OCI-LY3 (cell line): ENCODE results near the gene PBX4.

Source experiments
- H2AFZ ChIP-seq: fragments of 200-600, 300-600 bp; shearing (Covaris generic); 2 replicates; pipeline ENCODE4 v1.6.0; 2014; ENCODE audit warnings: antibody characterized with exemption, low read depth, low read length
- H3K27ac ChIP-seq: fragments of 200-600, 300-600 bp; sonication (generic); 2 replicates; pipeline ENCODE4 v1.5.1; 2014; ENCODE audit warnings: mild to moderate bottlenecking, low read length, moderate library complexity, mixed read lengths
- H3K27me3 ChIP-seq: fragments of 200-600, 300-600 bp; sonication (generic); 2 replicates; pipeline ENCODE4 v1.6.1; 2014; ENCODE audit warnings: low read depth, low read length, mixed read lengths
- H3K36me3 ChIP-seq: fragments of 200-600, 300-600 bp; sonication (generic); replicated peaks from 2 replicates; pipeline ENCODE3; 2014; ENCODE audit warnings: low read depth, low read length, mixed read lengths
- H3K4me1 ChIP-seq: fragments of 300-600, 200-600 bp; sonication (generic); 2 replicates; pipeline ENCODE4 v1.6.1; 2014; ENCODE audit warnings: low read length, mixed read lengths
- H3K4me2 ChIP-seq: fragments of 200-600, 300-600 bp; sonication (generic); 2 replicates; pipeline ENCODE4 v1.6.1; 2014; ENCODE audit warnings: low read length, mixed read lengths
- H3K4me3 ChIP-seq: fragments of 300-600, 200-600 bp; sonication (generic); 2 replicates; pipeline ENCODE4 v1.5.1; 2014; ENCODE audit warnings: antibody characterized with exemption, mild to moderate bottlenecking, low read length, moderate library complexity
- H3K79me2 ChIP-seq: fragments of 300-600, 200-600 bp; shearing (Covaris generic); 2 replicates; pipeline ENCODE4 v1.6.1; 2014; ENCODE audit warnings: mild to moderate bottlenecking, low read length, mixed read lengths
- H3K9ac ChIP-seq: fragments of 300-600, 200-600 bp; shearing (Covaris generic); 2 replicates; pipeline ENCODE4 v1.6.0; 2014; ENCODE audit warnings: mild to moderate bottlenecking, low read length, moderate library complexity
- H3K9me3 ChIP-seq: fragments of 200-600, 300-600 bp; shearing (Covaris generic); 2 replicates; pipeline ENCODE4 v1.6.1; 2014; ENCODE audit warnings: low read length, mixed read lengths; ENCODE audit not compliant: insufficient read depth
- H4K20me1 ChIP-seq: fragments of 200-600, 300-600 bp; sonication (generic); 2 replicates; pipeline ENCODE4 v1.6.1; 2016; ENCODE audit warnings: low read length, mixed read lengths; ENCODE audit not compliant: insufficient read depth
- CTCF ChIP-seq: fragments of 200-600, 300-600 bp; sonication (generic); IDR thresholded peaks from 2 replicates; pipeline ENCODE4 v1.5.1; 2014; ENCODE audit warnings: antibody characterized with exemption, low read length, low read depth
- EZH2phosphoT487 ChIP-seq: fragments of 200-600 bp; shearing (Covaris generic); IDR thresholded peaks from 2 replicates; pipeline ENCODE4 v1.6.1; 2018; ENCODE audit warnings: antibody characterized with exemption, mixed run types, low read depth

Gene PBX4

DNA sequence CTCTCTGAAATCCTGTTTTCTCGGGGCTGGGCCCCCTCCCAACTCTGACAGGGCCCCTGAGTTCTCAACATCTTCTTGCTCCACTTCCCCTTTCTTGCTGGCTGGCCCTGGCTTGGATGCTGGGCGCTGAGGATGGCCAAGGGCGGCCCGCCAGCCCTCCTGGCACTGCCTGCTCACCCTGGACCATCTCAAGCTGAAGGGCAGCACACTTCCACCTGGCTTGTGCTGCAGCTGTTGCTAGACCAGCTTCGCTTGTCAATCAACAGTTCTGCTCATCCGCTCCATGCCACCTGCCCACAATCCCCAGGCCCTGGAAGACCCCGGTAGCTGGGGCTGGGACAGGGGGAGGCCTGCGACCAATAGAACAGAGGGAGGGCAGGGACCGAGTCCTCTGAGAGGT lies 31.8 kb upstream of the PBX4 start:
- H3K27me3 ChIP-seq: no peaks in the 10 kb centered on the region
- no peak overlapping the region for H3K4me2 ChIP-seq
- H3K36me3 ChIP-seq: peaks cover 83% of the 10 kb centered on the region
- H3K9ac ChIP-seq: no peak overlapping the region
- TF ChIP-seq EZH2phosphoT487 (no peak), CTCF (no peak)
- H3K4me1 ChIP-seq: no peaks in the 10 kb centered on the region
- no peaks in the 10 kb centered on the region for H3K9me3 ChIP-seq
- no peak overlapping the region for H3K27ac ChIP-seq
- no peak overlapping the region for H3K4me3 ChIP-seq
- H4K20me1 ChIP-seq: no peaks in the 10 kb centered on the region
- H3K79me2 ChIP-seq: no peaks in the 10 kb centered on the region
- no peak overlapping the region for H2AFZ ChIP-seq

DNA sequence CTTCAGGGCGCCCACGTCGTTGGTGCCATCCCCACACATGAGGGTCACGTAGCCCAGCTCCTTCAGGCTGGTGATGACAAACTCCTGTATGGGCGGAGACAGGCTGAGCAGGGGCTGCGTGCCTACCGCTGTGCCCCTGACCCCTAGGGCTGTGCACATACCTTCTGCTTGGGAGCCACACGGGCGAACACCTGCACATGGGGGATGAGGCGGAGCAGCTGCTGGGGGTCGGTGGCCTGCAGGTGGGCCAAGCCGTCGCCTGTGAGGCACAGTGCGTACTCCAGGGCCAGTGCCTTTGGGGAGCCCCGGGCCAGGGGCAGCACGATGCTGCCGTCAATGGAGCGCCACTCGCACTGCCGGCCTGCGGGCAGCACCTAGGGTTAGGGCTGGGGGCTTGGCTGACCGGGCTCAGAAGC lies 31.1 kb upstream of the PBX4 start:
- Histone ChIP-seq H2AFZ (no peak overlapping the region), H3K27me3 (no peaks in the 10 kb centered on the region), H3K9ac (no peak overlapping the region), H3K4me2 (no peak overlapping the region), H3K36me3 (peaks cover 82% of the 10 kb centered on the region), H3K4me1 (no peaks in the 10 kb centered on the region), H4K20me1 (no peaks in the 10 kb centered on the region), H3K4me3 (no peak overlapping the region), H3K9me3 (no peaks in the 10 kb centered on the region), H3K27ac (no peak overlapping the region), H3K79me2 (no peaks in the 10 kb centered on the region)
- TF ChIP-seq CTCF (no peak), EZH2phosphoT487 (no peak)

DNA sequence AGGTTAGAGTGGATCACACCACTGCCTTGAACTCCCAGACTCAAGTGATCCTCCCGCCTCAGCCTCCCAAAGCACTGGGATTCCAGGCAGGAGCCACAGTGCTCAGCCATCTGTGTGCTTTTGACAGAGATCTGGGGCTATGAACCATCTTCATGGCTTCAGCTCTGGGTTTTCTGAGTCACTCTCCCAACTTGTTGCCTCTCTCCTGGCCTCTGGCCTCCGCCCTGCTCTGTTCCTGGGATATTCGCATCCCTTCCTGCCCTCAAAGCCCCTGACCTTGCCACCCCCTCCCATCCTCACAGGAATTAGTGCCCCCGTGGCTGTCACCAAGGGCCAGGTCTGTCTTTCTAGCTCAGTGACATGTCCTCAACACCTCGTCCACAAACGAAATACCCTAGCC lies 30.7 kb upstream of the PBX4 start:
- no peak overlapping the region for H3K27ac ChIP-seq
- peaks cover 1% of the 10 kb centered on the region for H3K4me1 ChIP-seq
- H3K9ac ChIP-seq: no peak overlapping the region
- peaks cover 80% of the 10 kb centered on the region for H3K36me3 ChIP-seq
- H3K79me2 ChIP-seq: no peaks in the 10 kb centered on the region
- H4K20me1 ChIP-seq: no peaks in the 10 kb centered on the region
- no peaks in the 10 kb centered on the region for H3K9me3 ChIP-seq
- TF ChIP-seq CTCF: no peak
- no peak for TF ChIP-seq EZH2phosphoT487
- H3K4me2 ChIP-seq: no peak overlapping the region
- H3K27me3 ChIP-seq: no peaks in the 10 kb centered on the region
- no peak overlapping the region for H2AFZ ChIP-seq
- H3K4me3 ChIP-seq: no peak overlapping the region

- no peaks in the 10 kb centered on the region for H3K27me3 ChIP-seq
- H3K9me3 ChIP-seq: no peaks in the 10 kb centered on the region
- H3K79me2 ChIP-seq: peaks cover 12% of the 10 kb centered on the region
- H4K20me1 ChIP-seq: no peaks in the 10 kb centered on the region
- no peak overlapping the region for H3K4me3 ChIP-seq
- peaks cover 10% of the 10 kb centered on the region for H3K4me1 ChIP-seq
- peaks cover 64% of the 10 kb centered on the region for H3K36me3 ChIP-seq
- H3K4me2 ChIP-seq: no peak overlapping the region
- H3K9ac ChIP-seq: no peak overlapping the region
- no peak overlapping the region for H2AFZ ChIP-seq
- no peak overlapping the region for H3K27ac ChIP-seq
- TF ChIP-seq EZH2phosphoT487: no peak
Observed at GRCh38 chr19:19647037-19647835, 28.7 kb upstream of the PBX4 start.
